BLaER1 (cell line): ENCODE results near the gene CAMK1G.

Experiments
- H3K27ac ChIP-seq: shearing (Covaris generic); formaldehyde crosslinking; 2 replicates; pipeline ENCODE4 v1.8.1; 2022
- H3K27me3 ChIP-seq: shearing (Covaris generic); formaldehyde crosslinking; 2 replicates; pipeline ENCODE4 v1.8.1; 2022
- H3K36me3 ChIP-seq: shearing (Covaris generic); formaldehyde crosslinking; 2 replicates; pipeline ENCODE4 v1.8.1; 2022
- H3K4me1 ChIP-seq: shearing (Covaris generic); formaldehyde crosslinking; 2 replicates; pipeline ENCODE4 v1.8.1; 2022
- H3K4me2 ChIP-seq: shearing (Covaris generic); formaldehyde crosslinking; 2 replicates; pipeline ENCODE4 v1.8.1; 2022
- H3K4me3 ChIP-seq: shearing (Covaris generic); formaldehyde crosslinking; 2 replicates; pipeline ENCODE4 v1.8.1; 2022
- H3K9ac ChIP-seq: shearing (Covaris generic); formaldehyde crosslinking; 2 replicates; pipeline ENCODE4 v1.8.1; 2022
- H3K9me3 ChIP-seq: shearing (Covaris generic); formaldehyde crosslinking; 2 replicates; pipeline ENCODE4 v1.8.1; 2022
- H4K20me1 ChIP-seq: shearing (Covaris generic); formaldehyde crosslinking; 2 replicates; pipeline ENCODE4 v1.8.1; 2022
- Cebpa-rat ChIP-seq: shearing (Covaris generic); IDR thresholded peaks from 2 replicates; pipeline ENCODE4 v1.8.1; 2022

CAMK1G gene

DNA sequence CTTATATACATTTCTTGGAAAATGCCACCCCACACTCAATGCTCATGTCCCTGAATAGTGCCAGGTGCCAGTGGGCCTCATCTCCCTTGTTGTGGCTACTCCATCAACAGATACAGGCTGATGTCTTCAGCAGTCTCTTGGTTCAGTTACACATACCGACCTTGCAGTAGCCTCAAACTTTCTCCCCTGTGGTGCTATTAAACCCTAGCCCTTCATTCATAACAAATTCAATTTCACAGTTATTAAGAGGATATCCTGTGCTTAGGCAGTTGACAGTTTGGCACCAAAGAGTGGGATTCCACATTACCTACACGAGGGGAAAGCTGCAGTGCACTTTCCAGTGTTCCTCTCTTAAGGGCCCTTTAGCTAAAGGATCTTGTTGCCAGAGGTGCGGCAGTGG is 35.9 kb upstream of the CAMK1G start:
- no peak overlapping the region for H3K4me2 ChIP-seq
- H3K9me3 ChIP-seq = no peaks in the 10 kb centered on the region
- no peak overlapping the region for H3K9ac ChIP-seq
- H3K27me3 ChIP-seq = no peaks in the 10 kb centered on the region
- no peaks in the 10 kb centered on the region for H3K36me3 ChIP-seq
- no peak overlapping the region for H3K4me3 ChIP-seq
- TF ChIP-seq Cebpa-rat = no peak
- H3K27ac ChIP-seq = no peak overlapping the region
- peaks cover 5% of the 10 kb centered on the region; the same call in 1 of the 2 replicates for H3K4me1 ChIP-seq
- no peaks in the 10 kb centered on the region for H4K20me1 ChIP-seq

DNA sequence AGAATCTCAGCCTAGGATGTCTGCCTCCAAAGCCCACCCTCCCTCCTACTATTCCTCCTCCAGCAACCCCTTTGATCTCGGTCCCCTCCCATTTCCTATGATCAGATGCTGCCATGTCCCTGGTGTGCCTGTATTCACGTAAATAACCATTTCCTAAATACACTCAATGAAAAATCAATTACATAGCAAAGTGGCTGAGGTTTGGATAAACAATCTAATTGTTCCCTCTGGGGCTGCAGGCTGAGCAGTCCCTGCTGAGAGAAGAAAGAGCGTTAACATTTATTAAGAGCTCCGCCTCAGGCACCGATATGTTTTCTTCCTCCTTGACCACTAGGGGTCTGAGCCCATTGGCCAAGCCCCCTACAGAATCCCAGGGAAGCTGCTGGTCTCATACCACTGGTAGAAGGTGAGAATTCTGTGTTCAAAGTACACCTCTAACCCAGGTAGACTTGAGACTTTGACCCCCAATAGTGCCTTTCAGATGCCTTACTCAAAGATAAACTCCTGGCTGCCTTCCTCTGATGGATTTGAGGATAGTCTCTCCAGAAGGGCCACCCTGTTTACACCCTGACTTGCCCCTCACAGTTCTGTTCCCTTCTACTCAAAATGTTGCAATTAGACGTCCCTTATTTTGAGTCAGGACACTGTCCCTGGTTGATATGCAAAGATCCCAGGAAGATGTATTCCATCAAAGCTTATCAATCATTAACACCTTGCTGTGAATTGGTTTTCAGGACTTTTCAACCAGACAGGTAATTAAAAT is 33.9 kb upstream of the CAMK1G start:
- Histone ChIP-seq H3K9ac (no peak overlapping the region), H3K4me3 (no peak overlapping the region), H4K20me1 (no peaks in the 10 kb centered on the region), H3K4me1 (peaks cover 5% of the 10 kb centered on the region; the same call in 1 of the 2 replicates), H3K27me3 (no peaks in the 10 kb centered on the region), H3K4me2 (peak overlapping the region; percentile 7; the same call in 1 of the 2 replicates), H3K36me3 (no peaks in the 10 kb centered on the region), H3K9me3 (no peaks in the 10 kb centered on the region), H3K27ac (no peak overlapping the region)
- TF ChIP-seq Cebpa-rat = no peak

DNA sequence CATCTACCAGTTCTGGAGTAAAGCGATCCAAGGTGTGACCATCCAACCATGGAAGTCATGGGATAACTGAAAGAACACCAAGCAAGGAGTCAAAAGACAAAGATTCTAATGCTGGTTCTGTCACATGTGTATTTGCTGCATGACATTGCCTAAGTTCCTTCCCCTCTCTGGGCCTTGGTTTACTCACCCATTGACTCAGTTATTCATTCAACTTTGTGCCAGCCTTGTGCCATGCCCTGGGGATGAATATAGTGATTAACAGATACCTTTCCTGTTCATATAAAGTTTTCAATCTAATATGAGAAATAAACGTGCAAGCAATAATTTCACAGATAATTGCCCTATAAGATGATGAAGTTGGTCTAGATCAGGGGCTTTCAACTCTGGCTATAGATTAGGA is 33.0 kb upstream of the CAMK1G start:
- H3K9me3 ChIP-seq = no peaks in the 10 kb centered on the region
- H3K27me3 ChIP-seq = no peaks in the 10 kb centered on the region
- no peak for TF ChIP-seq Cebpa-rat

DNA sequence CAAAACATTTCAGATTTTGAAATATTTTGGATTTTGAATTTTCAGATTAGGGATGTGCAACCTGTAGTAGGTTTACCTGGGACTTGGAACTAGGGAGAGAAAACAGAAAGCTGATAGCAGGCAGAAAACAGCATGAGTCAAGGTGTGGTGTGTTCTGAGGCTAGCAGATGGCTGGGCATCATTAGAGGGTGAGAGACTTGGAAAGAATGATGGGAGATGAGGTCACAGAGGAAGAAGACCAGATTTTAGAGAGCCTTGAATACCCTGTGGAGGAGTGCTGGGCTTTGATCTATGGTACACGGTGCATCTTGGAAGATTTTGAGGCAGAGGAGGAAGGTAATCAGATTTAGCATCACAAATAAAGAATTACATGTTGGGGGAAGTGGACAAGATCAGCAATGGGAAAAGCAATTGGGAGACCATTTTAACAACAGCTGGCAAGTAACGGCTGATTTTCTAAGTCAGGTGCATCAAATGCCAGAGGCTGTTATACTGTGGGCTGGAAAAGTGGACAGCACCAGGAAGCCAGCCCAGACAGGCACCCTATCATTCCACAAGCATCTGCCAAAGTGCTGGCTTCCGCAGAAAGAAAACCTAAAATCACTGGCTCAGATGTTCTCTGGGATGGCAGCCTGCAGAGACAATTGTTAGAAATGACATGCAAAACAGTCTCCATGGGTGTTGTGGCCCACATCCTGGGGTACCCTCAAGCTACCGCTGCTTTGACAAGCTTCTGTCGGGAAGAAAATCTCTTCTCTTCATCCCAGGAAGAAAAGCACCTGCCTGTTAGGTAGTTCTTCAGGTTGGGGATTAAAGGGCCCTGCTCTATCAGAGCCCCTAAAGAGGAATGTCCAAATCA is 30.9 kb upstream of the CAMK1G start:
- Histone ChIP-seq H3K36me3 (no peaks in the 10 kb centered on the region), H3K27ac (no peak overlapping the region), H3K27me3 (no peaks in the 10 kb centered on the region), H4K20me1 (no peaks in the 10 kb centered on the region), H3K4me3 (no peak overlapping the region), H3K9ac (no peak overlapping the region), H3K4me1 (peaks cover 5% of the 10 kb centered on the region; the same call in 1 of the 2 replicates), H3K9me3 (no peaks in the 10 kb centered on the region), H3K4me2 (no peak overlapping the region)
- no peak for TF ChIP-seq Cebpa-rat

More for the DNA sequence above, 33.0 kb upstream of the CAMK1G start:
- Histone ChIP-seq H3K9ac (no peak overlapping the region), H3K27ac (no peak overlapping the region), H4K20me1 (no peaks in the 10 kb centered on the region), H3K4me1 (peaks cover 5% of the 10 kb centered on the region; the same call in 1 of the 2 replicates), H3K4me3 (no peak overlapping the region), H3K4me2 (no peak overlapping the region), H3K36me3 (no peaks in the 10 kb centered on the region)

DNA sequence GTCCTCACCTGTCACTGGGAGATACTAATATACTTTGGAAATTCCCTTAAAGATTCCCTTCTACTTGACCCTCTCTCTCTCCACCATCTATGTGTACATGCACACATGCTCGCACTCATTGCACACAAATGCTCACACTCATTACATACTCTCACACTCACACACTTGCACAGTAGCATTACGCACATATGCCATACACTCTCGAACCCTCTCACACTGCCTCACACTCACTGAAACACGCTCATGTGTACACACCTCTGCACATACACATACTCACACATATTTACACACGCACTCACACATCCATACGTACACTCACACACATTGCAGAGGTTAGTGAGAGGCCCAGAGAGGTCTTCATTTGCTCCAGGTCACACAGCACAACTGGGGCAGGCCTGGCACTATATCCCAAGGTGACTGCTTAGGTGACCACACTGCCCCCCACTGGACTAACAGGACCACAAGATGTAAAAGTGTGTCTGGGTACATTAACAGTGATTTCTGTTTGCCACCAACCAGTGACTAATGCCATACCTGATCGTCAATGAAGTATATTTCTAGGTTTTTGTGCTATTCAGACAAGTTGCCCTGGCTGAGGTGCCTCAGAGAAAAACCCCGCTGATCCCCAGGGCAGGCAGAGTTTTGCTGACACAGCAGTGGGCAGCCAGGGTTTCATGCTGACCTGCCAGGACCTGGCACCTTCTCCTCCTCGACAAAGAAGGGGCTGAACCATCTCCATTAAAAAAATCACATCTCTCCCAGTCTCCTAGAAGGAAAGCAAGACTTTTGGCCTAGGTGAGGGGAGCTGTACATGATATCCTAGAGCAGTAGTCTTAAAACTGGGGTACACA is 28.5 kb upstream of the CAMK1G start:
- no peaks in the 10 kb centered on the region for H3K27me3 ChIP-seq
- H3K4me1 ChIP-seq = no peaks in the 10 kb centered on the region
- no peaks in the 10 kb centered on the region for H4K20me1 ChIP-seq
- H3K9me3 ChIP-seq = no peaks in the 10 kb centered on the region
- no peak overlapping the region for H3K4me2 ChIP-seq
- no peak overlapping the region for H3K4me3 ChIP-seq
- no peak for TF ChIP-seq Cebpa-rat
- H3K9ac ChIP-seq = no peak overlapping the region
- no peak overlapping the region for H3K27ac ChIP-seq
- no peaks in the 10 kb centered on the region for H3K36me3 ChIP-seq

DNA sequence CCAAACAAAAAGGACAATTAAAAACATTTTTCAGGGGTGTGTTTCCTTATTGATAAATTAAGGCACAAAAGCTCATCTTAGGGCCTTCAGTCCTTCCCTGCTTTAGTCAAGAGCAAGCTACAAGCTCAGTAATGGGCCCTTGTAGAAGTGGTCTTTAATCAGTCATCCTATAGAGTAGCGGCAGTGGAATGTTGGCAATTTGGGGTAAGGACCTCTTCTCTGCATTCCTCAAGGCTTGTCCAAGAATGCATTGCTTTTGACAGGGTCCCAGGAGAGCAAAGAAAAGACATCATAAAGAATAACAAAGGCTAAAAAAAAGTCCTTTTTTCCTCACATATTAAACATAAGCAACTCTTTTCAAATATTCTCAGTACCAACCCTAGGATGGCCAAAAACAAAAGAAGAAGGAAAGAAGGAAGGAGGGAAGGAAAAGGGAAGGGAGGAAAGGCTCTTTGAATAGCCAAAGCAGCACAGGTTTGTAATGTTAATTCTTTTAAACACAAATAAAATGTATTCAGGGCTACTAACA is 27.3 kb upstream of the CAMK1G start:
- Histone ChIP-seq H3K4me2 (no peak overlapping the region), H4K20me1 (no peaks in the 10 kb centered on the region), H3K4me1 (no peaks in the 10 kb centered on the region), H3K36me3 (no peaks in the 10 kb centered on the region), H3K27me3 (no peaks in the 10 kb centered on the region), H3K27ac (no peak overlapping the region), H3K9me3 (no peaks in the 10 kb centered on the region), H3K9ac (no peak overlapping the region), H3K4me3 (no peak overlapping the region)
- no peak for TF ChIP-seq Cebpa-rat

DNA sequence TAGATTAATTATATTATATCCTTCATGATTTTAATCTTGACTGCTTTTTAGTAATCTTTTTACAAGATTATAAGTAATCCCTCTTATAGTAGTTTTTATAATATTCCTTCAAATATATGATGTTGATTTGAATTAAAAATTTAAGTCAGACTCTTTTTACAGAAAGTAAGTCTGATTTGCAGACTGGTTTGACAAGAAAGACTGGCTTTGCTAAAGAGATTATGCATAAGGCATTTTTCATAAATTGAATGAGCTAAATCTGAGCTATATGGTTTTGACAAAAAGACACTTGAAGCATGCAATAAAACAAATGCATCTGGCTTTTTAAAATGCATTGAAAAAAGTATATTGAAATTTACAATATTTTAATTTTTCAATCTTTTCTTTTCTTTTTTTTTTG is 26.3 kb upstream of the CAMK1G start:
- Histone ChIP-seq H3K36me3 (no peaks in the 10 kb centered on the region), H3K27me3 (no peaks in the 10 kb centered on the region), H3K9ac (no peak overlapping the region), H4K20me1 (no peaks in the 10 kb centered on the region), H3K4me1 (no peaks in the 10 kb centered on the region), H3K4me2 (no peak overlapping the region), H3K9me3 (no peaks in the 10 kb centered on the region), H3K27ac (no peak overlapping the region), H3K4me3 (no peak overlapping the region)
- TF ChIP-seq Cebpa-rat = no peak

DNA sequence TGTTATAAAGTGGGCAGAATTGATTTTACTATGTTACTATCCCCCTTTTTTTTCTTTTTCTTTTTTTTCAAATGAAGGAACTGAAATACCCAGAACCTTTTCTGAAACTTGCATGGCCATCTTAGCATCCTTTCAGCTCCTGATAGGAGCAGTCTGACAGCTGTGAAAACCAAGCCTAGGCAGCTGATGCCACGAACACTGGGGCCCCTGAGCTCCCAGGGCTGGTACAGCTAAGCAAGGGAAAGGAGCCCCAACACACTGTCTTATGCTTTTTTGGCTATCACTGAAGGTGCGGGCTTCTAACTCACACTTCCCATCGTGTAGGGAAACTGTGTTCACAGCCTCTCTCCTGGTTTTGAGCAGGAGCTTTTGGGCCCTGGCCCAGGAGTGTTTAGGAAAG is 23.0 kb upstream of the CAMK1G start:
- Histone ChIP-seq H3K9me3 (no peaks in the 10 kb centered on the region), H3K27ac (no peak overlapping the region), H3K36me3 (no peaks in the 10 kb centered on the region), H3K4me3 (no peak overlapping the region), H3K27me3 (no peaks in the 10 kb centered on the region), H3K4me1 (no peaks in the 10 kb centered on the region), H3K9ac (no peak overlapping the region), H3K4me2 (no peak overlapping the region), H4K20me1 (no peaks in the 10 kb centered on the region)
- no peak for TF ChIP-seq Cebpa-rat

DNA sequence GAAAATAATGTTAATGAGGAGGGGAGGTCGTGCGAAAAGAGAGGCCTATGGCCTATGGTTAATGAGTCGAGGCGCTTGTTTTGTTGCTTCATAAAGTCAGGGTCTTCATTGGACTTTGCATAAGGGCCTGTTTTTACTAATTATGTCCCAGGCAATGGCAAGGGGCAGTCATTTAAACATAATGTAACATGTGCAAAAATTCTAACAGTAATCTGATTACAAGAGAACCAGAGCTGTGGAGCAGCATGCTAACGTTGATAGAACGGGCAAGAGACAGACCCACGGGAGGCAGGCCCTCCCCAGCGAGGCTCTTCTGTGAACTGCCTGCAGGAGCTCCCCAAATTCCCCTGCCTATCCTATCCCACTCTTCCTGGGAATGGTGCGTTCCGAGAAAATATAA is 22.6 kb upstream of the CAMK1G start:
- Histone ChIP-seq H3K27me3 (no peaks in the 10 kb centered on the region), H3K9me3 (no peaks in the 10 kb centered on the region), H3K9ac (no peak overlapping the region), H3K4me1 (no peaks in the 10 kb centered on the region), H3K36me3 (no peaks in the 10 kb centered on the region), H3K4me2 (no peak overlapping the region), H3K4me3 (no peak overlapping the region), H3K27ac (no peak overlapping the region), H4K20me1 (no peaks in the 10 kb centered on the region)
- TF ChIP-seq Cebpa-rat = no peak
